ENCODE measurements around the gene P3H3.
A peak's percentile ranks its signal among the peaks of the same experiment; 100 is the strongest.

Gene P3H3

GRCh38 chr12:6827982-6828780 lies at the start of gene P3H3:
TSS of gene P3H3 (plus strand) at chr12:6828407. CDS start at chr12:6828441, 34 bp downstream.
- no peak for DNase-seq (ENCODE audit: low read depth, low spot score)
- peaks cover 13% of the 10 kb centered on the region; the same call in 1 of the 2 replicates for H3K36me3 ChIP-seq (ENCODE audit: control insufficient read depth, insufficient read depth, low read length)
- peaks cover 8% of the 10 kb centered on the region; the same call in 1 of the 2 replicates for H3K4me1 ChIP-seq (ENCODE audit: control insufficient read depth, insufficient read depth, low read length)
- H3K4me3 ChIP-seq (ENCODE audit: low read length), result peak within 1 kb of the TSS; percentile 98
- no peak within 1 kb of the TSS for H3K27ac ChIP-seq (ENCODE audit: low read length)
- H3K27me3 ChIP-seq (ENCODE audit: control insufficient read depth, insufficient read depth, low read length), result no peaks in the 10 kb centered on the region
- no CpG with 5 or more reads among the region's 60 CpGs for WGBS (ENCODE audit: insufficient coverage, insufficient read length)
- no peaks in the 10 kb centered on the region for H3K9me3 ChIP-seq (ENCODE audit: control insufficient read depth, insufficient read depth, low read length)

GRCh38 chr12:6778574-6779550 lies 49.3 kb upstream of the P3H3 start:
- H3K4me1 ChIP-seq (ENCODE audit: control insufficient read depth, insufficient read depth, low read length), result peaks cover 1% of the 10 kb centered on the region; the same call in 1 of the 2 replicates
- H3K27ac ChIP-seq (ENCODE audit: low read length), result no peak overlapping the region
- no CpG with 5 or more reads among the region's 35 CpGs for WGBS (ENCODE audit: insufficient coverage, insufficient read length)
- H3K9me3 ChIP-seq (ENCODE audit: control insufficient read depth, insufficient read depth, low read length), result no peaks in the 10 kb centered on the region
- H3K36me3 ChIP-seq (ENCODE audit: control insufficient read depth, insufficient read depth, low read length), result no peaks in the 10 kb centered on the region
- DNase-seq (ENCODE audit: low read depth, low spot score), result peak; percentile 99
- peaks cover 1% of the 10 kb centered on the region; the same call in 1 of the 2 replicates for H3K27me3 ChIP-seq (ENCODE audit: control insufficient read depth, insufficient read depth, low read length)
- H3K4me3 ChIP-seq (ENCODE audit: low read length), result peak overlapping the region; percentile 41; the same call in 1 of the 2 replicates

GRCh38 chr12:6779708-6780432 lies 48.3 kb upstream of the P3H3 start:
- no CpG with 5 or more reads among the region's 6 CpGs for WGBS (ENCODE audit: insufficient coverage, insufficient read length)
- H3K9me3 ChIP-seq (ENCODE audit: control insufficient read depth, insufficient read depth, low read length), result no peaks in the 10 kb centered on the region
- H3K4me1 ChIP-seq (ENCODE audit: control insufficient read depth, insufficient read depth, low read length), result peaks cover 1% of the 10 kb centered on the region; the same call in 1 of the 2 replicates
- no peak for DNase-seq (ENCODE audit: low read depth, low spot score)
- no peaks in the 10 kb centered on the region for H3K36me3 ChIP-seq (ENCODE audit: control insufficient read depth, insufficient read depth, low read length)
- no peak overlapping the region for H3K27ac ChIP-seq (ENCODE audit: low read length)
- H3K27me3 ChIP-seq (ENCODE audit: control insufficient read depth, insufficient read depth, low read length), result peaks cover 1% of the 10 kb centered on the region; the same call in 1 of the 2 replicates
- H3K4me3 ChIP-seq (ENCODE audit: low read length), result no peak overlapping the region

GRCh38 chr12:6780573-6780972 lies 47.6 kb upstream of the P3H3 start:
- Histone ChIP-seq H3K9me3 (ENCODE audit: control insufficient read depth, insufficient read depth, low read length) (no peaks in the 10 kb centered on the region), H3K27ac (ENCODE audit: low read length) (no peak overlapping the region), H3K4me1 (ENCODE audit: control insufficient read depth, insufficient read depth, low read length) (peaks cover 1% of the 10 kb centered on the region; the same call in 1 of the 2 replicates), H3K36me3 (ENCODE audit: control insufficient read depth, insufficient read depth, low read length) (no peaks in the 10 kb centered on the region), H3K4me3 (ENCODE audit: low read length) (no peak overlapping the region), H3K27me3 (ENCODE audit: control insufficient read depth, insufficient read depth, low read length) (0 out of 2 replicates have a peak, but pooled peaks cover 1% of the 10 kb centered on the region)
- DNase-seq (ENCODE audit: low read depth, low spot score), result no peak
- WGBS (ENCODE audit: insufficient coverage, insufficient read length), result no CpG with 5 or more reads among the region's 6 CpGs

- WGBS (ENCODE audit: insufficient coverage, insufficient read length), result no CpG with 5 or more reads among the region's 6 CpGs
- Histone ChIP-seq H3K9me3 (ENCODE audit: control insufficient read depth, insufficient read depth, low read length) (no peaks in the 10 kb centered on the region), H3K36me3 (ENCODE audit: control insufficient read depth, insufficient read depth, low read length) (no peaks in the 10 kb centered on the region), H3K27me3 (ENCODE audit: control insufficient read depth, insufficient read depth, low read length) (0 out of 2 replicates have a peak, but pooled peaks cover 1% of the 10 kb centered on the region), H3K4me3 (ENCODE audit: low read length) (no peak overlapping the region), H3K27ac (ENCODE audit: low read length) (no peak overlapping the region), H3K4me1 (ENCODE audit: control insufficient read depth, insufficient read depth, low read length) (peaks cover 1% of the 10 kb centered on the region; the same call in 1 of the 2 replicates)
- no peak for DNase-seq (ENCODE audit: low read depth, low spot score)
These were observed 46.1 kb upstream of the P3H3 start for GRCh38 chr12:6782119-6782518.

GRCh38 chr12:6782850-6783566 lies 45.2 kb upstream of the P3H3 start:
- Histone ChIP-seq H3K4me1 (ENCODE audit: control insufficient read depth, insufficient read depth, low read length) (peaks cover 1% of the 10 kb centered on the region; the same call in 1 of the 2 replicates), H3K27ac (ENCODE audit: low read length) (no peak overlapping the region), H3K27me3 (ENCODE audit: control insufficient read depth, insufficient read depth, low read length) (no peaks in the 10 kb centered on the region), H3K36me3 (ENCODE audit: control insufficient read depth, insufficient read depth, low read length) (no peaks in the 10 kb centered on the region), H3K4me3 (ENCODE audit: low read length) (no peak overlapping the region), H3K9me3 (ENCODE audit: control insufficient read depth, insufficient read depth, low read length) (no peaks in the 10 kb centered on the region)
- DNase-seq (ENCODE audit: low read depth, low spot score), result no peak
- no CpG with 5 or more reads among the region's 10 CpGs for WGBS (ENCODE audit: insufficient coverage, insufficient read length)

- Histone ChIP-seq H3K4me3 (ENCODE audit: low read length) (no peak overlapping the region), H3K4me1 (ENCODE audit: control insufficient read depth, insufficient read depth, low read length) (peaks cover 1% of the 10 kb centered on the region; the same call in 1 of the 2 replicates), H3K27ac (ENCODE audit: low read length) (no peak overlapping the region), H3K36me3 (ENCODE audit: control insufficient read depth, insufficient read depth, low read length) (no peaks in the 10 kb centered on the region), H3K27me3 (ENCODE audit: control insufficient read depth, insufficient read depth, low read length) (no peaks in the 10 kb centered on the region), H3K9me3 (ENCODE audit: control insufficient read depth, insufficient read depth, low read length) (no peaks in the 10 kb centered on the region)
- no CpG with 5 or more reads among the region's 9 CpGs for WGBS (ENCODE audit: insufficient coverage, insufficient read length)
- no peak for DNase-seq (ENCODE audit: low read depth, low spot score)
These were observed 44.4 kb upstream of the P3H3 start for GRCh38 chr12:6783828-6784227.

- H3K27me3 ChIP-seq (ENCODE audit: control insufficient read depth, insufficient read depth, low read length), result no peaks in the 10 kb centered on the region
- no peak for DNase-seq (ENCODE audit: low read depth, low spot score)
- no peaks in the 10 kb centered on the region for H3K36me3 ChIP-seq (ENCODE audit: control insufficient read depth, insufficient read depth, low read length)
- H3K27ac ChIP-seq (ENCODE audit: low read length), result no peak overlapping the region
- no peaks in the 10 kb centered on the region for H3K4me1 ChIP-seq (ENCODE audit: control insufficient read depth, insufficient read depth, low read length)
- no peaks in the 10 kb centered on the region for H3K9me3 ChIP-seq (ENCODE audit: control insufficient read depth, insufficient read depth, low read length)
- WGBS (ENCODE audit: insufficient coverage, insufficient read length), result no CpG with 5 or more reads among the region's 5 CpGs
- no peak overlapping the region for H3K4me3 ChIP-seq (ENCODE audit: low read length)
These were observed 43.9 kb upstream of the P3H3 start for GRCh38 chr12:6784296-6784695.

GRCh38 chr12:6784761-6785160 lies 43.4 kb upstream of the P3H3 start:
- Histone ChIP-seq H3K27ac (ENCODE audit: low read length) (no peak overlapping the region), H3K4me1 (ENCODE audit: control insufficient read depth, insufficient read depth, low read length) (no peaks in the 10 kb centered on the region), H3K9me3 (ENCODE audit: control insufficient read depth, insufficient read depth, low read length) (no peaks in the 10 kb centered on the region), H3K36me3 (ENCODE audit: control insufficient read depth, insufficient read depth, low read length) (no peaks in the 10 kb centered on the region), H3K27me3 (ENCODE audit: control insufficient read depth, insufficient read depth, low read length) (no peaks in the 10 kb centered on the region), H3K4me3 (ENCODE audit: low read length) (no peak overlapping the region)
- WGBS (ENCODE audit: insufficient coverage, insufficient read length), result no CpG with 5 or more reads among the region's 5 CpGs
- no peak for DNase-seq (ENCODE audit: low read depth, low spot score)
